Dedifferentiated amniotic fluid mesenchymal stem cell (primary cell): ENCODE data around the gene INF2.
"Not testable (repeated sequence)": the region's sequence is repeated elsewhere in the genome, so short reads cannot be mapped to it uniquely, and the experiment has no call there.

ENCODE experiments used
- DNase-seq: peaks from one replicate; pipeline ENCODE4 v3.0.0-alpha.2; 2016; ENCODE audit errors: extremely low spot score

INF2 gene

GRCh38 chr14:104657101-104657524 is 32.3 kb upstream of the INF2 start:
- no peak for DNase-seq

GRCh38 chr14:104657563-104658324 is 31.7 kb upstream of the INF2 start:
- no peak for DNase-seq

DNA sequence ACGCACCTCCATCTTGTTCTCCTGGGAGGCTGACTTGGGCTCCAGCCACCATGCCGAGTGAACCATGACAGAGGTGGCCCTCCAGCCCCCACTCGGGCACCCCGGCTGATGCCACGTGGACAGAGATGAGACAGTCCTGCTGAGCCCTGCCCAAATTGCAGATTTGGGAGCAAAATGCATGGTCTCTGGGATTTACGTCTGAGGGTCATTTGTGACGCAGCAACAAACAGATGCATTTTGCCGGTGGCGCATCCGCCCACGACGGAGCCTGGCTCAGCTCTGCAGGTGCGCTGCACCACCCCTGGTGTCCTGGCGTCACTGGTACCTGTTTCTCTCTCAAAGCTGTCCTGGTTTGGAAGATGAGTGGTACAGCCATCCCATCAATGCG is 31.1 kb upstream of the INF2 start:
- DNase-seq, result no peak

GRCh38 chr14:104659146-104659545 is 30.3 kb upstream of the INF2 start:
- DNase-seq, result no peak

GRCh38 chr14:104659764-104660523 is 29.5 kb upstream of the INF2 start:
- DNase-seq, result no peak

- DNase-seq, result no peak
These were observed 28.8 kb upstream of the INF2 start for GRCh38 chr14:104660597-104660996.

DNA sequence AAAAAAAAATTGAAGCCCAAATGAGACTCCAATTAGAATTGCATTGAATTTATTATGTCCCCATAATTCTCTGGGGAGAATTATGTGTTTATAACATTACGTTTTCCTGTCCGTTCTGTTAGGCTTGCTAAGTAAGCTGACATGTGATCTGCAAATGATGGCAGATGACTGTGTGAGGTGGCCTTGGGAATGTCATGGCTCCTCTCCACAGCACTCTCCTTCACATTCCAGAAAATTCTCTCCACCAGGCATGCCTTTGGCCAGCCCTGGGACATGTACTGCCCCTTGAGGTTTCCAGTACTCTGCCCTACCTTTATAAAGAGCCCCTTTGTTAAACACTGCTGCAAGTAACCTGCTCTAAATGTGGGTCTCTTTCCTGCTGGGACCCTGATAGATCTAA is 28.3 kb upstream of the INF2 start:
- DNase-seq, result no peak

DNA sequence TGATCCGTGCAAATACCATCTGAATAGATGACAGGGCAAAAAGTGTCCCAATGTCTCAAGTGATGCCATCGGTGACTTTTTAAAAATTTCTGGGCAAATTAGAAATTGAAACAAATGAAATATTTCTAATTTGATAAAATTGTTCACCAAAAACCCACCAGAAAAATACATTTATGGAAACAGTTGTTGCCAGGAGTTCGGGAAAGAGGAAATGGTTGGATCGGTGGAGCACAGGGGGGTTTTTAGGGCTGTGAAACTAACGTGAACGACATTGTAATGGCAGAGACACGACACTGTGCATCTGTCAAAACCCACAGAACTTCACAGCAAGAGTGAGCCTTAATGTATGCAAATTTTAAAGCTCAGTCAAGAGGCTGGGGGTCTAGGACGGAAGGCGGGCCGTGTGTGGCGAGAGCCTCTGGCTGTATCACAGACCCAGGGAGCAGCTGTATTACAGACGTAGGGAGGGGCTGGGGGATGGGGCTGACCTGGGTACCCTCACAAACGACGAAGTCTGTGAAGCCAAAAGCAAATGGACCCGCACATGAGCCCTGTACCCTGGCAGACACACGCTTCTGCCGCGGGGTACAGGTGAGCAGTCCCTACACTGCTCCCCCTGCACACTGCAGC is 27.8 kb upstream of the INF2 start:
- DNase-seq, result not testable (repeated sequence)

GRCh38 chr14:104662472-104662871 is 26.9 kb upstream of the INF2 start:
- not testable (repeated sequence) for DNase-seq

- DNase-seq, result no peak
These were observed 25.3 kb upstream of the INF2 start for GRCh38 chr14:104664107-104664506.

DNA sequence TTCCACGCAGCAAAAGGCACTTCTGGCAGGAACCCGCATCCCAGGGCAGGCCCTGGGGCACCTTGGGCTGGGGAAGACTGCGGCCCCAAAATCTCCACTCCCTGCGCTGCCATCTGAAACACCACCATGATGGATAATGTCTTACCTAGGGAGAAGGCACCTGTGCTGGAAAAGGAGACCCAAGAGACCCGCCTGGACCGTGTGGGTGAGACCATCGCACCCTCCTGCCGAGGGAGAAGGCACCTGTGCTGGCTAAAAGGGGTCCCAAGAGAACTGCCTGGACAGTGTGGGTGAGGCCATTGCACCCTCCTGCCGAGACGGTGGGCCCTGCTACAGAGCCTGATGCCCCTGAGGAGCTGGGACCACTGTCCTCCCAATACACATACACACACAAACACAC is 24.8 kb upstream of the INF2 start:
- DNase-seq, result no peak

- no peak for DNase-seq
These were observed 24.2 kb upstream of the INF2 start for GRCh38 chr14:104665114-104665656.

GRCh38 chr14:104665657-104666522 is 23.5 kb upstream of the INF2 start:
- DNase-seq, result no peak

- not testable (repeated sequence) for DNase-seq
These were observed 22.9 kb upstream of the INF2 start for GRCh38 chr14:104666523-104666895.

GRCh38 chr14:104666981-104667380 is 22.4 kb upstream of the INF2 start:
- no peak for DNase-seq

DNA sequence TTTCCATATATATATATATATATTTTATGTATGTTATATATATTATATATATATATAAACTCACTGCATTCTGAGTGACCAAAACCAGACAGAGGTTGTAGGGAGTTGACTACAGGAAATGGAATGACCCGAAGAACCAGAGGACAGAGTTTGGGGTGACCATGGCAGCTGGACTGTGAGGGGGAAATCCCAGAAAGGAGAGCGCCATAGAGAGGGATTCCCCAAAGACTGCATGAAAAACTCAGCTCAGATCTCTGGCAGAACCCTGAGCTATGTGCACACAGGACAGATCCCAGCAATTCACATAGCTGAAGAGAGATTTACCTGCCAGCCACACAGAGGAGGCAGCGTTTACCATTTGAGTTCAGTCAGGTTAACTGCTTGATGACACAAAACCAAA is 19.7 kb upstream of the INF2 start:
- DNase-seq, result no peak

DNA sequence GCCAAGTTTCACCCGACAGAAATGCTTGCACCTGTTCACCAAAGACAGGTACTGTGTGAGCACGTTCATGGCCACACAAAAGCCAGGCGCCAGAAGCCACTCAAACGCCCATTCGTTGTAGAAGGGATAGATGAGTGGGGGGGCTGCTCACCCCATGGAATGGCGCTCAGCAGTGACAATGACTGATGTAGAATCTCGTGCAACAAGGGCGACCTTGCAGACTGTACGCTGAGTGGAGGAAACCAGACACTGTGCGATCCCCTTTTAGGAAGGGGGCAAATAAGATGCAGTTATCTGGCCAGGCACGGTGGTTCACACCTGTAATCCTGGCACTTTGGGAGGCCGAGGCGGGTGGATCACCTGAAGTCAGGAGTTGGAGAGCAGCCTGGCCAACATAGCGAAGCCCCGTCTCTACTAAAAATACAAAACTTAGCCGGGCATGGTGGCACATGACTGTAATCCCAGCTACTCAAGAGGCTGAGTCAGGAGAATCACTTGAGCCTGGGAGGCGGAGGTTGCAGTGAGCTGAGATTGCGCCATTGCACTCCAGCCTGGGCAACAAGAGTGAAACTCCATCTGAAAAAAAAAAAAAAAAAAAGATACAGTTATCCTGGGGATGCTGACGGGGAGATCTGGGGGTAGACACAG is 18.0 kb upstream of the INF2 start:
- not testable (repeated sequence) for DNase-seq

GRCh38 chr14:104672119-104672518 is 17.3 kb upstream of the INF2 start:
- DNase-seq, result not testable (repeated sequence)

- no peak for DNase-seq
These were observed 15.9 kb upstream of the INF2 start for GRCh38 chr14:104673481-104673880.

- DNase-seq, result no peak
These were observed 14.0 kb upstream of the INF2 start for GRCh38 chr14:104675447-104675846.

- DNase-seq, result no peak
These were observed 13.2 kb upstream of the INF2 start for GRCh38 chr14:104676130-104676693.
